MCF 10A (cell line): ENCODE measurements around the gene NRROS. TPM values are rescaled to one million over a fixed set of nuclear protein-coding genes. Genes with fewer than 3 reads are reported as not detected.

Source experiments
- BruUV-seq: library from RNA; stranded (reverse); fragments of 400-500 nt; replicated peaks from 2 replicates; lab custom pipeline; 2021; lab: Mats Ljungman, UMichigan
- CTCF ChIA-PET: fragments of 300-600 bp; sonication (Branson Sonifier 250); formaldehyde crosslinking; extraction: SDS; loops from one replicate; lab custom pipeline; 2021; ENCODE audit warnings: antibody characterized with exemption, inconsistent platforms; lab: Yijun Ruan, JAX
- POLR2A ChIA-PET: fragments of 300-600, 350-650 bp; sonication (Branson Sonifier 250); formaldehyde crosslinking; extraction: SDS; loops from one replicate; lab custom pipeline; 2020; ENCODE audit warnings: antibody characterized with exemption, inconsistent platforms; lab: Yijun Ruan, JAX
- DNase-seq: peaks from one replicate; pipeline ENCODE4 v3.0.0-alpha.2; 2018; ENCODE audit not compliant: unreplicated experiment
- H3K27ac Mint-ChIP-seq: one replicate; pipeline ENCODE4 v1.8.0; 2022; ENCODE audit warnings: mild to moderate bottlenecking, low read depth, mixed read lengths; ENCODE audit not compliant: unreplicated experiment
- H3K27me3 Mint-ChIP-seq: one replicate; pipeline ENCODE4 v1.8.0; 2022; ENCODE audit warnings: mixed read lengths; ENCODE audit not compliant: insufficient read depth, unreplicated experiment
- H3K36me3 Mint-ChIP-seq: one replicate; pipeline ENCODE4 v1.8.0; 2022; ENCODE audit warnings: mild to moderate bottlenecking, moderate library complexity, mixed read lengths; ENCODE audit not compliant: insufficient read depth, unreplicated experiment
- H3K4me1 Mint-ChIP-seq: one replicate; pipeline ENCODE4 v1.8.0; 2022; ENCODE audit warnings: mixed read lengths; ENCODE audit not compliant: insufficient read depth, unreplicated experiment
- H3K4me3 Mint-ChIP-seq: one replicate; pipeline ENCODE4 v1.8.0; 2022; ENCODE audit warnings: mild to moderate bottlenecking, moderate library complexity, mixed read lengths; ENCODE audit not compliant: unreplicated experiment
- H3K9me3 Mint-ChIP-seq: one replicate; pipeline ENCODE4 v1.8.0; 2022; ENCODE audit warnings: mixed read lengths; ENCODE audit not compliant: unreplicated experiment
- CTCF ChIP-seq: fragments of 200-600 bp; IDR thresholded peaks from one replicate; pipeline ENCODE4 v1.8.0; 2022; ENCODE audit warnings: antibody characterized with exemption, mild to moderate bottlenecking; ENCODE audit not compliant: unreplicated experiment
- intact Hi-C: fragments of 100-400 bp; cut with micrococcal nuclease; formaldehyde crosslinking; loops from 2 replicates; pipeline ENCODE4 v1.14.1; 2022
- total RNA-seq: library from RNA; stranded (reverse); gene quantifications from 2 replicates; pipeline ENCODE4 v1.2.3, GENCODE V29; 2022

NRROS gene
- total RNA-seq, 1 experiment from 2014 or later, result not detected

GRCh38 chr3:196659901-196660351, 20.4 kb downstream of the NRROS start:
- H3K27me3 Mint-ChIP-seq, result no peaks in the 10 kb centered on the region
- H3K4me1 Mint-ChIP-seq, result no peaks in the 10 kb centered on the region
- H3K4me3 Mint-ChIP-seq, result no peak overlapping the region
- no peak for TF ChIP-seq CTCF
- intact Hi-C loops, result no loop called here
- no peaks in the 10 kb centered on the region for H3K36me3 Mint-ChIP-seq
- CTCF ChIA-PET, result interaction anchor here (1.4 to 1.5 kb wide), 2 partner anchors 25 to 52 kb away, joined by 4 to 6 read pairs; no protein-coding TSS in a partner anchor
- POLR2A ChIA-PET, result interaction anchor here (1.0 kb wide), 1 partner anchor 9 kb away, joined by 3 read pairs; no protein-coding TSS in a partner anchor
- no peak for DNase-seq
- no peak overlapping the region for H3K27ac Mint-ChIP-seq
- BruUV-seq, result no TSS peak
- no peaks in the 10 kb centered on the region for H3K9me3 Mint-ChIP-seq

GRCh38 chr3:196660381-196661166, 21.1 kb downstream of the NRROS start:
- BruUV-seq, result no TSS peak
- no peaks in the 10 kb centered on the region for H3K36me3 Mint-ChIP-seq
- CTCF ChIA-PET, result interaction anchor here (1.4 to 1.5 kb wide), 2 partner anchors 24 to 52 kb away, joined by 4 to 6 read pairs; no protein-coding TSS in a partner anchor
- no peaks in the 10 kb centered on the region for H3K27me3 Mint-ChIP-seq
- H3K4me3 Mint-ChIP-seq, result no peak overlapping the region
- H3K4me1 Mint-ChIP-seq, result no peaks in the 10 kb centered on the region
- no peak overlapping the region for H3K27ac Mint-ChIP-seq
- H3K9me3 Mint-ChIP-seq, result no peaks in the 10 kb centered on the region
- no peak for TF ChIP-seq CTCF
- intact Hi-C loops, result no loop called here
- POLR2A ChIA-PET, result interaction anchor here (1.0 kb wide), 1 partner anchor 10 kb away, joined by 3 read pairs; no protein-coding TSS in a partner anchor
- DNase-seq, result no peak

- Mint-ChIP-seq H3K27ac (no peak overlapping the region), H3K9me3 (no peaks in the 10 kb centered on the region), H3K4me3 (no peak overlapping the region), H3K36me3 (no peaks in the 10 kb centered on the region), H3K4me1 (peaks cover 7% of the 10 kb centered on the region), H3K27me3 (no peaks in the 10 kb centered on the region)
- ChIA-PET POLR2A (no interaction called here), CTCF (interaction anchor here (1.5 kb wide), 1 partner anchor 23 kb away, joined by 4 read pairs; no protein-coding TSS in a partner anchor)
- intact Hi-C loops, result no loop called here
- no TSS peak for BruUV-seq
- no peak for TF ChIP-seq CTCF
- DNase-seq, result no peak
Observed at GRCh38 chr3:196661400-196661799, 21.9 kb downstream of the NRROS start.

GRCh38 chr3:196662033-196662432, 22.5 kb downstream of the NRROS start:
- Mint-ChIP-seq H3K27me3 (no peaks in the 10 kb centered on the region), H3K27ac (no peak overlapping the region), H3K36me3 (no peaks in the 10 kb centered on the region), H3K9me3 (no peaks in the 10 kb centered on the region), H3K4me3 (no peak overlapping the region), H3K4me1 (peaks cover 8% of the 10 kb centered on the region)
- DNase-seq, result no peak
- ChIA-PET CTCF (no interaction called here), POLR2A (no interaction called here)
- intact Hi-C loops, result no loop called here
- no peak for TF ChIP-seq CTCF
- no TSS peak for BruUV-seq
